Measurements from ENCODE around the gene MTF2. TPM values are rescaled to one million over a fixed set of nuclear protein-coding genes. Genes with fewer than 3 reads are reported as not detected.

Gene MTF2
- total RNA-seq, 2 donors from 2014 or later, result 85.0 to 103 TPM

DNA sequence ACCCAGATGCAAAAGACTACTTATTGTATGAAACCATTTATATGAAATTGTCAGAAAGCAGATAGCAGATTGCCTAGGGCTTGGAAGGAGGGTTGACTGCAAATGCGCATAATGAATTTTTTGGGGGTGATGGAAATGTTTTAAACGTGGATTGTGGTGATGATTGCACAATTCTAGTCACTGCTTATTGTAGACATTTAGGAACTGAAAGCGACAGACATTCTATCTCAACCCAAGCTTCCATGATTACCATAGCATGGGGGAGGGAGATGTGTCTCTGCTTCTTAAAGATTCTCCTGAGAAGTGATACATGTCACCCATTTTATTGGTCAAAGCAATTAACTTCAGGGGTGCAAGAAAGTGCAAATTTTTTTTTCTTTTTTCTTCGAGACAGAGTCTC lies 2.8 kb upstream of the MTF2 start:
- Histone ChIP-seq H3K4me3 (ENCODE audit: low read length) (no peak overlapping the region), H3K4me1 (ENCODE audit: control insufficient read depth, insufficient read depth, low read length) (peaks cover 4% of the 10 kb centered on the region), H3K27me3 (ENCODE audit: control insufficient read depth, insufficient read depth, low read length, poor library complexity, severe bottlenecking) (no peaks in the 10 kb centered on the region), H3K27ac (ENCODE audit: low read depth, low read length) (no peak overlapping the region), H3K36me3 (ENCODE audit: control insufficient read depth, insufficient read depth, low read length) (no peaks in the 10 kb centered on the region), H3K9me3 (ENCODE audit: control insufficient read depth, low read length) (peaks cover 2% of the 10 kb centered on the region), H3K9ac (ENCODE audit: extremely low read depth, low read length, poor library complexity, severe bottlenecking) (no peak overlapping the region)
- 88 to 98% methylated on average over 2 to 4 of the region's 4 CpGs for WGBS, 2 experiments (ENCODE audit: insufficient coverage in 1 of 2, insufficient read length in 1 of 2)
- Mint-ChIP-seq H3K4me3 (no peak overlapping the region), H3K4me1 (peaks cover 10% of the 10 kb centered on the region), H3K27ac (no peak overlapping the region), H3K36me3 (ENCODE audit: low read depth) (peaks cover 1% of the 10 kb centered on the region), H3K27me3 (ENCODE audit: insufficient read depth) (no peaks in the 10 kb centered on the region), H3K9me3 (peaks cover 8% of the 10 kb centered on the region)
- TF ChIP-seq, protein P1, sequence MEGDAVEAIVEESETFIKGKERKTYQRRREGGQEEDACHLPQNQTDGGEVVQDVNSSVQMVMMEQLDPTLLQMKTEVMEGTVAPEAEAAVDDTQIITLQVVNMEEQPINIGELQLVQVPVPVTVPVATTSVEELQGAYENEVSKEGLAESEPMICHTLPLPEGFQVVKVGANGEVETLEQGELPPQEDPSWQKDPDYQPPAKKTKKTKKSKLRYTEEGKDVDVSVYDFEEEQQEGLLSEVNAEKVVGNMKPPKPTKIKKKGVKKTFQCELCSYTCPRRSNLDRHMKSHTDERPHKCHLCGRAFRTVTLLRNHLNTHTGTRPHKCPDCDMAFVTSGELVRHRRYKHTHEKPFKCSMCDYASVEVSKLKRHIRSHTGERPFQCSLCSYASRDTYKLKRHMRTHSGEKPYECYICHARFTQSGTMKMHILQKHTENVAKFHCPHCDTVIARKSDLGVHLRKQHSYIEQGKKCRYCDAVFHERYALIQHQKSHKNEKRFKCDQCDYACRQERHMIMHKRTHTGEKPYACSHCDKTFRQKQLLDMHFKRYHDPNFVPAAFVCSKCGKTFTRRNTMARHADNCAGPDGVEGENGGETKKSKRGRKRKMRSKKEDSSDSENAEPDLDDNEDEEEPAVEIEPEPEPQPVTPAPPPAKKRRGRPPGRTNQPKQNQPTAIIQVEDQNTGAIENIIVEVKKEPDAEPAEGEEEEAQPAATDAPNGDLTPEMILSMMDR (conservative IDR thresholded peaks at IDR 0.05), result no peak
- DNase-seq, result no peak

DNA sequence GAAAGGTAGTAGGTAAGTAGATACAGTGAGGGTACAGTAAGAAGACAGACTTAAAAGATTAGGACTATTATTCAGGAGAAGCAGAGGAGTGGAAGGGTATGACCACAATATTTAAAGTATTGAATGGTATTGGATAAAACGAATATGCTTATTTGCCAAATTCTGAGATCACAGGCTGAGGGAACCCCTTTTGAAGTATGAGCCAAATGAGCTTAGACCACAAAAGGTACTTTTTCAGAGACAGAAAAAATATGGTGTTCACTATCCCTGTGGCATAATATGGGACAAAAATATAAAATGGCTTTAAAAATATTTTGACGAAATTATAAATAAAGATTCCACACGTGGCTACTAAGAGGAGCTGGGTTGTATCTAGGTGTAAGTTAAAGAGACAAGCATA lies 880 bp upstream of the MTF2 start:
- peak overlapping the region; percentile 100 for H3K4me3 Mint-ChIP-seq
- Histone ChIP-seq H3K9ac (ENCODE audit: extremely low read depth, low read length, poor library complexity, severe bottlenecking) (peak overlapping the region; percentile 98), H3K36me3 (ENCODE audit: control insufficient read depth, insufficient read depth, low read length) (peaks cover 13% of the 10 kb centered on the region), H3K4me1 (ENCODE audit: control insufficient read depth, insufficient read depth, low read length) (peaks cover 4% of the 10 kb centered on the region), H3K9me3 (ENCODE audit: control insufficient read depth, low read length) (peaks cover 6% of the 10 kb centered on the region), H3K4me3 (ENCODE audit: low read length) (peak overlapping the region; percentile 95), H3K27me3 (ENCODE audit: control insufficient read depth, insufficient read depth, low read length, poor library complexity, severe bottlenecking) (no peaks in the 10 kb centered on the region), H3K27ac (ENCODE audit: low read depth, low read length) (peak overlapping the region; percentile 88)
- TF ChIP-seq, protein P1 (conservative IDR thresholded peaks at IDR 0.05), result no peak
- H3K9me3 Mint-ChIP-seq, result peaks cover 7% of the 10 kb centered on the region
- peaks cover 16% of the 10 kb centered on the region for H3K36me3 Mint-ChIP-seq (ENCODE audit: low read depth)
- peak overlapping the region; percentile 99 for H3K27ac Mint-ChIP-seq
- no peak for DNase-seq
- WGBS, 2 experiments (ENCODE audit: insufficient coverage in 1 of 2, insufficient read length in 1 of 2), result 74 to 90% methylated on average over 2 to 3 of the region's 3 CpGs
- peaks cover 12% of the 10 kb centered on the region for H3K4me1 Mint-ChIP-seq
- H3K27me3 Mint-ChIP-seq (ENCODE audit: insufficient read depth), result no peaks in the 10 kb centered on the region

DNA sequence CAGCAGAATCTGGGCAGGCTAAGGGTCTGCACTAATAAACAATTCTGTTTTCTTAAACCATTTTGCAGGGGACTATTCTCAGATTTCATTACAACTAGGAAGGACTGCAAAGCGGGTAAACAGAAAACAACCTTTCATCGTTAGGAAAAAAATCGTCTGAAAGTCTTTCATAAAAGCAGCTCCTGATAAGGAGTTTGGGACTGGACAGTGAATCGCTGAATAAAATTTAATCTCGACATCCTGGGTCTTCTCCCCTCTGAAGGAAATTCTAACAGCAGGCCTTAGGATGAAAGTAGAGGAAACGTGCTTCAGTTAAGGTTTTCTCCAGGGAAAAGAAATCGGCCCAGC lies 471 bp upstream of the MTF2 start:
- no peak for DNase-seq
- peak overlapping the region; percentile 95 for H3K4me3 ChIP-seq (ENCODE audit: low read length)
- H3K9me3 Mint-ChIP-seq, result peaks cover 11% of the 10 kb centered on the region
- peaks cover 20% of the 10 kb centered on the region for H3K36me3 Mint-ChIP-seq (ENCODE audit: low read depth)
- no peaks in the 10 kb centered on the region for H3K27me3 ChIP-seq (ENCODE audit: control insufficient read depth, insufficient read depth, low read length, poor library complexity, severe bottlenecking)
- peaks cover 17% of the 10 kb centered on the region for H3K36me3 ChIP-seq (ENCODE audit: control insufficient read depth, insufficient read depth, low read length)
- H3K9ac ChIP-seq (ENCODE audit: extremely low read depth, low read length, poor library complexity, severe bottlenecking), result peak overlapping the region; percentile 98
- 6 to 7% methylated on average over 6 to 7 of the region's 7 CpGs for WGBS, 2 experiments (ENCODE audit: insufficient coverage in 1 of 2, insufficient read length in 1 of 2)
- peaks cover 10% of the 10 kb centered on the region for H3K9me3 ChIP-seq (ENCODE audit: control insufficient read depth, low read length)
- no peaks in the 10 kb centered on the region for H3K27me3 Mint-ChIP-seq (ENCODE audit: insufficient read depth)
- peak overlapping the region; percentile 99 for H3K27ac Mint-ChIP-seq
- peaks cover 12% of the 10 kb centered on the region for H3K4me1 Mint-ChIP-seq
- peak overlapping the region; percentile 88 for H3K27ac ChIP-seq (ENCODE audit: low read depth, low read length)
- peaks cover 4% of the 10 kb centered on the region for H3K4me1 ChIP-seq (ENCODE audit: control insufficient read depth, insufficient read depth, low read length)
- TF ChIP-seq, protein P1 (conservative IDR thresholded peaks at IDR 0.05), result no peak
- peak overlapping the region; percentile 100 for H3K4me3 Mint-ChIP-seq

Measured in endodermal cell (in vitro differentiated cells).